ENCODE data around the gene PIEZO2.

DNA sequence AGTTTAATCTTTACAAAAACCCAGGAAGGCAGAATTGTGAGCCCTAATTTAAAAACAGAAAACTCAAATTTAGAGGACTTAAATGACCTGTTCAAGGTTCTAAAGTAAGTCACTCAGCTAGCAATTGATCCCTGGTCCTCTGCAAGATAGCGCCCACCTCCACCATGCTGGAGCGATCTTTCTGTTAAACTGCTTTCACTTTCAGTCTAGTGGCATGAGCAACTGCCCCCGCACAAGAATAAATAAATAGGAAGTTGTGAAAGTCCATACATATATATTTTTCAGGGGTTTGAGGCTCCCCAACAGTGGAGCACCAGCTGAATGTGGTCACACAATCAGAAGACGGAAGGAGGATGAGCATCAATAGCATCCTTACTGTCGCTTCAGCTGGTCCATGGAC is 405.6 kb downstream of the PIEZO2 start:
- no peak for TF ChIP-seq EP300 (IDR thresholded peaks at IDR 0.05)
- TF ChIP-seq POLR2A (IDR thresholded peaks at IDR 0.05): no peak

Data from gastroesophageal sphincter (tissue), 2 donors.